Measurements from ENCODE around the gene CDC42BPB.

The CDC42BPB gene

DNA sequence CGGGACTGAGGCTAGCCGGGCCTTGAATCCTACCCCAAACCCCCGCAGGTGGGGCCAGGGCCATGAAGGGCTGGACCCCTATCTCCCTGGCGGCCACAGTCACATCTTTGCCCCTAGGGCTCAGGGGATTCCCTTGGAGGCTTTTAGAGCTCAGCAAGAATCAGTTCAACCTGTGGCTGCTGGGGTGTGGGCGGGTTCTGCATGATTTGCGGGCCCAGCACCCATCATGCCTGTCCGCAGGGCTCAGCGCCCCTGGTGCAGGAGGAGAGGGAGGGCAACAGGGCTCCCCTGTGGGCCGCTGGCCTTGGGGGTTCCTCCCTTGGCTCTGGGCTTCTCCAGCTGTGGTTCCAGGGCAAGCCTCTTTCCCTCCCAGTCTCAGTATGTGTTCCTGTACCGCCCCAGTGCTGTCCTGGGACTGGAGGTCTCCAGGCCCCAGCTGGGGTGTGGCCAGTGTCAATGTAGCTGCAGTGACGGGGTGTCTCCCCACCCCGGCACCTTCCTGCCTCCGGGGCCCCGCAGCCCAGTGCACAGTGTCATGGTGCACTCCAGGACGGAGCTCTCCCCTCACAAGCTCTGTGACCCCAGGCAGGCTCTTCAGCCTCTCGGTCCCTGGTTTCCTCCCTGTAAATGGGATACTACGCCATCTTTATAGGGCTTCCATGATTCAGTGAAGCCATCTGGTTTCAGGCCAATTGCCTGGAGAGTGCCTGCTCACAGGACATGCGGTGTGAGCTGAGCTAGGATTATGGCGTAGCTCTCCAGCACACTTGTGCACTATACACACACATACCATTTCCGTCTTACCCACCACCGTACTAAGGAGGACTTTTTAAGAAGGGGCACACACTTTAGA lies 16.8 kb upstream of the CDC42BPB start:
- DNase-seq (ENCODE audit: low read depth), result no peak

- no peak for DNase-seq (ENCODE audit: low read depth)
Measured at GRCh38 chr14:103073367-103073875, 16.1 kb upstream of the CDC42BPB start.

DNA sequence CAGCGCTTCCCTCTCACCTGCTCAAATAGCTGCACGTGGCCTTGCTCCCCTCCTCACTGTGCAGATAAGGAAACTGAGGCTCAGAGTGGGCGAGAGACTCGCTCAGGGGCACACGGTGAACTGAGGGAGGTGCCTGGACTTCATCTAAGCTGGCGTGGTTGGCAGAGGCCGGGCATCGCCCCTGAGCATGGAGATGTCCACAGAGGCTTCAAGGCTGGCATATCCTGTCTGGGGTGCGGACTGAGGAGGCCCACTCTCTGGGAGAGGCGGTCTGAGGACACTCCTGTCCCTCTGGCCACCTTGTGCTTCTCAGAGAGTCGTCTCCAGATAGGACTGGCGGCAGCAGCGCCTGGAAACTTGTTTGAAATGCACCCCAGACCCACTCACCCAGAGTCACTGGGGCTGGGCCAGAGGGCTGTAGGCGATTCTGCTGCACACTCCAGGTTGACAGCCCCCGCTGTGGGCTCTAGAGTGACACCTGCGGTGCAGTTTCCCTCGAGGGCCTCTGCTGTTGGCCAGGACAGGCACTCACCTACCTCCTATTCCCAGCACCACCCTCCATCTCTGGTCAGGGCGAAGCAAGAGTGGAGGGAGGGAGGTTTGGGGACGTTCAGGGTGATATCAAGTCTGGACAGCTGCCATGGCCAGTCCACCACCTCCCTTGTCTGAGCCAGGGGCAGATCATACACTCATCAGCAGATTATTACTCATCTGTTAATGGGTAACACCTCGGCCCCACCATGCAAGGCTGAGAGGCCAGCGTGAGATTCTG lies 15.4 kb upstream of the CDC42BPB start:
- no peak for DNase-seq (ENCODE audit: low read depth)

DNA sequence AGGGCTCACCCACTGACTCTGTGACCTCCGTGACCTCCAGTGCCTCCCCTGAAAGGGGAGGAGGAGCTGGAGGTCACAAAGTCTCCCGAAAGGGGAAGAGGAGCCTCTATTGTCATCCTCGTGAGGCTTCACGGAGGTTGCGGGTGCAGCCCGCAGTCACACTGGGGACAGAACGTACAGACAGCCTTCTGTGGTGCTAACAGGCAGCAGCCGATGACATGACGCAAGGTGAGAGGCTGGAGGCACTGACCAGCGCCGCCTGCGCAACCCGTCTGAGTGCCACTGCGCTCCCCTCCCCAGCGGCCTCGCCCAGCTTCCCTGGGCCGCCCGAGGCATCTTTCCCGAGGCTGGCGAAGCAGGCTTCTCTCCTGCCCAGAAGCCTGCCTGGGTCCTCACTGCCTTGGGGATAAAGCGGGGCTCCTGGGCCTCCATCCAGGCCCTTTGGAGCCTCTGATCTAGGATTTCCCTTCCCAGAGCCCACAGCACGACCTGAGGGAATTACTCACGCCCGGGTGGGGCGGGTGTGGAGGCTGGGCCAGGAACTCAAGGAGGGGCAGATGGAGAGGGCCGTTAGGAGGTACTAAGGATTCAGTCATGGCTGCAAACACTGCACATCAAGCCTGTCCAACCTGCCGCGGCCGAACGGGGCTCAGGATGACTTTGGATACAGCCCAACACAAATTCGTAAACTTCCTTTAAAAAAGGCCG lies 14.3 kb upstream of the CDC42BPB start:
- no peak for DNase-seq (ENCODE audit: low read depth)

DNA sequence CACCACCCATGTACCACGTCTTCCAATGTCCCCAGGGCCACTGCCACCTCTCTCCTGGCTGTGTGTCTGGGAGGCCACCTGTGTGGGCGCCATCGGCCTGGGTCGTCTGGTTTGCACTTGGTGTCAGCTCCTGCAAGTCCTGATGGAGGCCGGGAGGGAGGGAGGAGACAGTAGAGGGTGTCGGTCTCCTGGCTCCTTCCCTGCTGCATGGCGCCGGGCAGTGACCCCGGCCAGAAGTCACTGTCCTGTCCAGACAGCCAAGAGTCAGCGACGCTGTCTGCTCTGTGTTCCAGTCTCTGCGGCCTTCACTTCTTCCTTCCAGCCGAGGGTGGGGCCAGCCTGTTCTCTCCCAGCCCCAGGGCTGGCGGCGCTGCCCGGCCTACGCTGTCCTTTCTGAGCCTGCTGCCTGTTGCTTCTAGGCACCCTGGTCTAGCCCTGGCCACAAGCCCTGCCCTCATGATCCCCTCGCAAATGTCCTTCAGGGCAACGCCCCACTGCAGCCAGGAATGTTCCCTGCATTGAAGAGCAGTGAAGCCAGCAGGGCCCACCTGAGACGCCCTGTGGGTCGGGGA lies 13.7 kb upstream of the CDC42BPB start:
- DNase-seq (ENCODE audit: low read depth), result no peak

DNA sequence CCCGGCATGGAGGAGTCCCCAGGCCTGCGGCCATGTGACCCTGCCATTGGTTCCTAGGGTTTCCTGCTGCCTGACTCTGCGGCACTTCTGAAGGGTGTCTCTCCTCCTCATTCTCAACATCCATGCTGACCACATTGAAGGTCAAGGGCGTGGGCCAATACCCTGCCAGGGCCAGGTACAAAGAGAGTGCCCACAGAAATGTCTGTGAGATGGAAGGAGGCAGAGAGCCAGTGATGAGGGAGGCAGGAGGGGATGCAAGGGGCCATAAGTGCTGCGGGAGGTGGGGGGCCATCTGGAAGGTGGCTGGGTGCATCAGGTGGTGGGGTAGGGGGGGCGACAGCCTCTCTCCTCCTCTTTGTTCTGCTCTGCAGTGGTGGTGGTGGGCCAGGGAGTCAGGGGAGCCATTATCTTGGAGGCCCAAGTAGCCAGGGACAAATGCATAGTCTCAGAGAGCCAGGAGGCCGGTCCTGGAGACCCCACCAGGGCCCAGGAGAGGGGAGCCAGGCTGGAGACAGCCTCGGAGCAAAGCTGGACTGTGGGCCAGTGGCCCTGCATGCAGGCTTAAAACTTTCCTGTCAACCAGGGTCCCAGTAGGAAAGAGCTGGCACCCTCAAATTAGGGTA lies 13.0 kb upstream of the CDC42BPB start:
- DNase-seq (ENCODE audit: low read depth), result no peak

DNA sequence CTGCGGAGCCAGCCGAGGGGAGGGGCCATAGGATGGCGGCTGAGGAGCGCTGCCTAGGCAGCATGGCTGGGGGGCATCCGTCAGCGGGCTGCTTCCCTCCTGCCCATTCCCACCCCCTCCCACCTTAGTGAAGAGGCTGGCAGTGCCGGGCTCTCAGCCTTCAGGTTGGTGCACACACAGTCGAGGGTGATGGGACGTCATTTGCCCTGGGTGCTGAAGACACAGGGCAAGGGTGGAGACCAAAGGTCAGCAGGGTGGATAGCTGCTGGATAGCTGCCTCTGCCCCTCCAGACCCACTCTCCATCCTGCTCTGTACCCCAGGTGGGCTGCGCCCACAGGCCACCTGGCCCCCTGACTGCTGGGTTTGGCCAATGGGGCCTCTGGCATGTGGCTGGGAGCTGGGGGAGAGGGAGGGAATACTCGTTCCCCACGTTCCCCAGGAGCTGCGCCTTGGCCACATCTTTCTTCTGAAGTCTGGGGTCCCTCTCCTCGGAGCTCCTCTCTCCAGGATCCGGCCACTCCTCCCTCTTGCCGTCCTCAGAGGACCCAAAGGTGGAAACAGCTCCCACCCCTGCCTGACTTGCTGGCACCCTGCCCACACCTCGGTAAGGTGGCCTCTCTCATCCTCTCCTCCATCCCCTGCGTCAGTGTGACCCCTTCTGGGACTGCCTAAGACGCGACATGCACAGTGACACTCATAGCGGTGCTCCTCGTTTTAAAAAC lies 11.2 kb upstream of the CDC42BPB start:
- no peak for DNase-seq (ENCODE audit: low read depth)

DNA sequence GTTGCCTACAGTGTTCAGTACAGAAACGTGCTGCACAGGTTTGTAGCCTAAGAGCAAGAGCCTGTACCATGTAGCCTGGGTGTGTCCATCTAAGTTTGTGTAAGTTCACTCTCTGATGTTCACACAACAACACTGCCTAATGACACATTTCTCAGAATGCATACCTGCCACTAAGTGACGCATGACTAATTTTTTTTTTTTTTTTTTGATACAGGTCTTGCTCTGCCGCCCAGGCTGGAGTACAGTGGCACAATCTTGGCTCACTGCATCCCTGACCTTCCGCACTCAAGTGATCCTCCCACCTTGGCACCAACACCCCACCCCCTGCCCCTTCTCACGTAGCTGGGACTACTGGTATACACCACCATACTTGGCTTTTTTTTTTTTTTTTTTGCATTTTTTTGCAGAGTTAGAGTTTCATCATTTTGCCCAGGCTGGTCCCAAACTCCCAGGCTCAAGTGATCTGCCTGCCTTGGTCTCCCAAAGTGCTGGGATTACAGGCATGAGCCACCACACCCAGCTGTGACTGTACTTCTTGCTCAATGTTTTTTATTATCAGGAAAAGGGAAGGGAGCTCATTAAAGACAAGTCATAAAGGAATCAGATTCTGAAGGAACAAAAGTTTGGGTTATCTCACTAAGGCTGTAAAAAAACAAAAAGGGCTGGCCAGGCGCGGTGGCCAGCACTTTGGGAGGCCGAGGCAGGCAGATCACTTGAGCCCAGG lies 10.0 kb upstream of the CDC42BPB start:
- DNase-seq (ENCODE audit: low read depth), result no peak

GRCh38 chr14:103066399-103066798 lies 9.1 kb upstream of the CDC42BPB start:
- DNase-seq (ENCODE audit: low read depth), result no peak

GRCh38 chr14:103065861-103066260 lies 8.5 kb upstream of the CDC42BPB start:
- no peak for DNase-seq (ENCODE audit: low read depth)

DNA sequence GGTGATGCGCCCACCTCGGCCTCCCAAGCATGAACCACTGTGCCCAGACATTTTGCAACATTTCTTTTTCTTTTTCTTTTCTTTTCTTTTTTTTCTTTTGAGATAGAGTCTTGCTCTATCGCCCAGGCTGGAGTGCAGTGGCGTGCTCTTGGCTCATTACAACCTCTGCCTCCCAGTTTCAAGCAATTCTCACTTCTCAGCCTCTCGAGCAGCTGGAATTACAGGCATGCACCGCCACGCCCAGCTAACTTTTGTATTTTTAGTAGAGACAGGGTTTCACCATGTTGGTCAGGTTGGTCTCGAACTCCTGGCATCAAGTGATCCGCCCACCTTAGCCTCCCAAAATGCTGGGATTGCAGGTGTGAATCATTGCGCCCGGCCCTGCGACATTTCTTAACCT lies 7.6 kb upstream of the CDC42BPB start:
- no peak for DNase-seq (ENCODE audit: low read depth)

GRCh38 chr14:103064436-103064835 lies 7.1 kb upstream of the CDC42BPB start:
- no peak for DNase-seq (ENCODE audit: low read depth)

DNA sequence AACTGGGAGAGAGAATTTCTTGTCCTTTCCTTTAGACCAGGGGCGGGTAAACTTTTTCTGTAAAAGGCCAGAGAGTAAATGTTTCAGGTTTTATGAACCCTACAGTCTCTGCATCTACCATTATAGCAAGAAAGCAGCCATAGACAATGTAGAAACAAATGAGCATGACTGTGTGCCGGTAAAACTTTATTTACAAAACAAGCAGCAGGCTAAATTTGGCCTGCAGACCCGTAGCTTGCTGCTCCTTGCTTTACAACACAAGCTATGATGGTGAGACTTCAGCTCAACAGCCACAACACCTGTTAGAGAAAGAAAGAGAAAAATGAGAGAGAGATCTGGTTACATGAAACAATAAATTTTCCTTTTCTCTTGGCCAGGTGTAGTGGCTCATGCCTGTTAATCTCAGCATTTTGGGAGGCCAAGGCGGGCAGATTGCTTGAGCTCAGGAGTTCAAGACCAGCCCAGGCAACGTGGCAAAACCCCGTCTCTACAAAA lies 4.2 kb upstream of the CDC42BPB start:
- DNase-seq (ENCODE audit: low read depth), result no peak

DNA sequence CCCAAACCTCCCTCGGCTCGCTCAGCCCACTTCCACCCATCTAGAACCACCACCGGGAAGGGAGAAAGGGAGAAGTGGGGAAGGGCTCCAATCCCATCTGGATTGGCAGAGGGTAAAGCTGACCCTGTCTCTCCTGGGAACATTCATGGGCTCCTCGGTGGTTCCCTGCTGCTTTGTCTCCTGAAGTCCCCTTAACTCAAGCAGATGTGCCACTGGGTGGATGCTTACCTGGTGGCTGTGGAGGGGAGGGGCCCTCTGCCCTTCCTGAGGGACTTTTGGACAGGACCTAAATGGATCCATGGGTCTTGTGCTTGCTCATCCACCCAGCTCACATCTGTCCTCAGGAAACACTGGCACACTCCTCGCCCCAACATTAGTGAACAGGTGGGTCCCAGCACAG lies 2.2 kb upstream of the CDC42BPB start:
- DNase-seq (ENCODE audit: low read depth), result no peak

DNA sequence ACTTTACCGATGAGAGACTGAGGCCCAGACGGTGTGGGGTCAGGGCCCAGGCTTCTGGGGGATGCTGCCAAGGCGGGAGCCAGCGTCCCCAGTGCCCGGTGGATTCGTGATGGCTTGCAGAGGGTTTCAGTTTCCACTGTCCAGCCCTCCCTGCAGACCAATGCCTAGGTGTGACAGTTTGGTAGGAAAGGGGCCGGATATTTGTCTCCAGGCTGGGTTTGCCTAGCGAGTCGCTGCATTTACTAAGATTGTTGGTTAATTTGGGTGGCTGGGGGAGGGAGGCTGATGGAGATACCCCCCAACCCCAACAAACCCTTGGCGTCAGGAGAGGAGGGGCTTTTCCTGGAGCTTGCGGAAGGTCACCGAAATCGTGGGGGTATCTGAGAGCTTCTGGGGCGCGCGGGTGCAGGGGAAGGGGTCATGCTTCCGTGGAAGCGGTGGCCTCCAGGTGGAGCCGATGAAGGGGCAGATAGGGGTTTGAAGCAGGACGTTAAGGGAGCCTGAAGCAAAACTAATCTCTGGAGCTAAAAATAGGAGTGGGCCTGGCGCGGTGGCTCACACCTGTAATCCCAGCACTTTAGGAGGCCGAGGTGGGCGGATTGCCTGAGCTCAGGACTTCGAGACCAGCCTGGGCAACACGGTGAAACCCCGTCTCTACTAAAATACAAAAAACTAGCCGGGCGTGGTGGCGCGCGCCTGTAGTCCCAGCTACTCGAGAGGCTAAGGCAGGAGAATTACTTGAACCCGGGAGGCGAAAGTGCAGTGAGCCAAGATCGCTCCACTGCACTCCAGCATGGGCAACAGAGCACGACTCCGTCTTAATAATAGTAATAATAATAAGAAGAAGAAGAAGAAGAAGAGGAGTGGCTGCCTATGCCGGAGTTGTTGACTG lies 1.1 kb upstream of the CDC42BPB start:
- no peak for DNase-seq (ENCODE audit: low read depth)

- no peak for DNase-seq (ENCODE audit: low read depth)
Measured at GRCh38 chr14:103057028-103057371, 349 bp downstream of the CDC42BPB start.

- DNase-seq (ENCODE audit: low read depth), result no peak
Measured at GRCh38 chr14:103056322-103057027, 874 bp downstream of the CDC42BPB start.

GRCh38 chr14:103055695-103056094 lies 1.7 kb downstream of the CDC42BPB start:
- no peak for DNase-seq (ENCODE audit: low read depth)

- DNase-seq (ENCODE audit: low read depth), result no peak
Measured at GRCh38 chr14:103052407-103052806, 4.9 kb downstream of the CDC42BPB start.
